ENCODE results near the gene GET4. TPM values are rescaled to one million over a fixed set of nuclear protein-coding genes. Genes with fewer than 3 reads are reported as not detected.

GET4 gene
- total RNA-seq, 1 donor from 2014 or later: 17.2 TPM

DNA sequence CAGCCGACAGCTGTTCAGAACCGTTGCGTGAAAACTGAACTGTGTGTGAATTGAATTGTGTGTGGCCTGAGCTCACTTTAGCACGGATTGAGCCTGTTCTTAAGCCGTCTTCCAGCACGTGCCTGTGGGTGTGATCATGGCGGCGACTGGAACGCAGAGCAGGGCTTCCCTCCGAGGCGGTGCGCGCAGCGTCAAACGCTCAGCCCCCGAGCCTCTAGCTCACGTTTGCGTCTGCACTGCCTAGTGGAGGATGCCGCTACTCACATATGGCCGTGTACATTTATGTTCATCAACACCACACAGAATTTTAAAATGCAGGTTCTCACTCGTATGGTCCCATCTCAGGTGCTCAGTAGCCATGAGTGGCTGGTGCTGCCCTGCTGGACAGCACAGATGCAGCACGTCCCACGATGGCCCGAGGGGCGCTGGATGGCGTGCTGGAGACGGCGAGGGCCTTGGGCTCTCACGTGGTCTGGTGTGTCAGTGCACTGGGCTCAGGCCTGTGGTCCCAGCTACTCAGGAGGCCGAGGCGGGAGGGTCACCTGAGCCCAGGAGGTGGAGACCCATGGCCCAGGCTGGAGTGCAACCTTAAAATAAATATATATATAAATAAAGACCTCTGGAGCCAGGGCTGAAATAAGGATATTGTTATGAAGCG, 22.1 kb upstream of the GET4 start:
- no peaks in the 10 kb centered on the region for H3K4me1 Mint-ChIP-seq
- no peak overlapping the region for H3K4me3 Mint-ChIP-seq
- Histone ChIP-seq H3K9ac (no peak overlapping the region), H4K20me1 (ENCODE audit: low read depth) (no peaks in the 10 kb centered on the region), H3K4me3 (no peak overlapping the region), H3K9me3 (ENCODE audit: low read depth) (no peaks in the 10 kb centered on the region), H3K36me3 (no peaks in the 10 kb centered on the region), H3K4me1 (no peaks in the 10 kb centered on the region), H2AFZ (replicated peaks) (no peak overlapping the region), H3K27ac (no peak overlapping the region), H3K4me2 (no peak overlapping the region), H3K27me3 (no peaks in the 10 kb centered on the region), H3K79me2 (ENCODE audit: low read depth) (peaks cover 3% of the 10 kb centered on the region), H3F3A (ENCODE audit: low read depth) (no peaks in the 10 kb centered on the region)
- no peak for DNase-seq (ENCODE audit: low spot score)
- TF ChIP-seq EZH2phosphoT487 (IDR thresholded peaks at IDR 0.05): no peak
- TF ChIP-seq, protein P1, sequence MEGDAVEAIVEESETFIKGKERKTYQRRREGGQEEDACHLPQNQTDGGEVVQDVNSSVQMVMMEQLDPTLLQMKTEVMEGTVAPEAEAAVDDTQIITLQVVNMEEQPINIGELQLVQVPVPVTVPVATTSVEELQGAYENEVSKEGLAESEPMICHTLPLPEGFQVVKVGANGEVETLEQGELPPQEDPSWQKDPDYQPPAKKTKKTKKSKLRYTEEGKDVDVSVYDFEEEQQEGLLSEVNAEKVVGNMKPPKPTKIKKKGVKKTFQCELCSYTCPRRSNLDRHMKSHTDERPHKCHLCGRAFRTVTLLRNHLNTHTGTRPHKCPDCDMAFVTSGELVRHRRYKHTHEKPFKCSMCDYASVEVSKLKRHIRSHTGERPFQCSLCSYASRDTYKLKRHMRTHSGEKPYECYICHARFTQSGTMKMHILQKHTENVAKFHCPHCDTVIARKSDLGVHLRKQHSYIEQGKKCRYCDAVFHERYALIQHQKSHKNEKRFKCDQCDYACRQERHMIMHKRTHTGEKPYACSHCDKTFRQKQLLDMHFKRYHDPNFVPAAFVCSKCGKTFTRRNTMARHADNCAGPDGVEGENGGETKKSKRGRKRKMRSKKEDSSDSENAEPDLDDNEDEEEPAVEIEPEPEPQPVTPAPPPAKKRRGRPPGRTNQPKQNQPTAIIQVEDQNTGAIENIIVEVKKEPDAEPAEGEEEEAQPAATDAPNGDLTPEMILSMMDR (IDR thresholded peaks at IDR 0.05): no peak
- TF ChIP-seq EZH2 (IDR thresholded peaks at IDR 0.05): no peak
- H3K27ac Mint-ChIP-seq: no peak overlapping the region
- peaks cover 29% of the 10 kb centered on the region for H3K36me3 Mint-ChIP-seq
- H3K9me3 Mint-ChIP-seq: no peaks in the 10 kb centered on the region
- H3K27me3 Mint-ChIP-seq (ENCODE audit: insufficient read depth, low read depth): peaks cover 1% of the 10 kb centered on the region

DNA sequence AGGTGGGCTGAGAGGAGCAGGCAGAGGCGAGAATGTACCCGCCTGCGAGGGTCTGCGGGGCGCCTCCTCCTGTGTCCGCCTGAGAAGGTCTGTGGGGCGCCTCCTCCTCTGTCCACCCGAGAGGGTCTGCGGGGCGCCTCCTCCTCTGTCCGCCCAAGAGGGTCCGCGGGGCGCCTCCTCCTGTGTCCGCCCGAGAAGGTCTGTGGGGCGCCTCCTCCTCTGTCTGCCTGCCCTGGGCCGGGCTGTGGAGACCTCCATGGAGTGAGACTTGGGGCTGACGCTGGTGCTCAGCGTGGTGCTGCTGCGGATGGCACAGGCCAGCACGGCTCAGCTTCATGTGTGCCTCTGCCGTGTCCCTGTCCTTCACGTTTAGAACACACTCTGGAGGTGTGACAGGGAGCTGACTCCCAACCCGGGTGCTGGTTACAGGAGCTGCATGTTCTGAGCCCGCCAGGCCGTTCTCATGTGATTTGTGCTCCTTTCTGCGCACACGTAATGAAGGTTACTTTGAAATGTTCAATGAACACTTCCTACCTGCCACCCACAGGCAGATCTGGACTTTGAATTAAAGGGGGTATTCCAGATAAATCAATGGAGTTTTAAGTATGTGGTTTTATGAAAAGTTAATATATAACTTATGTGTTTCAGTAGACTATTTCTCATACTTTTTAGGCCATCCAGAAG, 20.5 kb upstream of the GET4 start:
- no peaks in the 10 kb centered on the region for H3K4me1 ChIP-seq
- H3K27me3 Mint-ChIP-seq (ENCODE audit: insufficient read depth, low read depth): peaks cover 3% of the 10 kb centered on the region
- H3F3A ChIP-seq (ENCODE audit: low read depth): no peaks in the 10 kb centered on the region
- no peaks in the 10 kb centered on the region for H3K9me3 ChIP-seq (ENCODE audit: low read depth)
- H3K4me2 ChIP-seq: no peak overlapping the region
- no peaks in the 10 kb centered on the region for H3K36me3 ChIP-seq
- H3K36me3 Mint-ChIP-seq: peaks cover 32% of the 10 kb centered on the region
- H3K27ac Mint-ChIP-seq: no peak overlapping the region
- peaks cover 6% of the 10 kb centered on the region for H4K20me1 ChIP-seq (ENCODE audit: low read depth)
- DNase-seq (ENCODE audit: low spot score): no peak
- H3K4me1 Mint-ChIP-seq: no peaks in the 10 kb centered on the region
- no peaks in the 10 kb centered on the region for H3K79me2 ChIP-seq (ENCODE audit: low read depth)
- H3K27me3 ChIP-seq: no peaks in the 10 kb centered on the region
- H3K4me3 ChIP-seq: no peak overlapping the region
- H3K9me3 Mint-ChIP-seq: no peaks in the 10 kb centered on the region
- H3K4me3 Mint-ChIP-seq: no peak overlapping the region
- H3K27ac ChIP-seq: no peak overlapping the region
- TF ChIP-seq EZH2phosphoT487 (IDR thresholded peaks at IDR 0.05) (no peak), EZH2 (IDR thresholded peaks at IDR 0.05) (no peak)
- TF ChIP-seq, protein P1 (IDR thresholded peaks at IDR 0.05): no peak
- H3K9ac ChIP-seq: no peak overlapping the region
- no peak overlapping the region for H2AFZ ChIP-seq (replicated peaks)

DNA sequence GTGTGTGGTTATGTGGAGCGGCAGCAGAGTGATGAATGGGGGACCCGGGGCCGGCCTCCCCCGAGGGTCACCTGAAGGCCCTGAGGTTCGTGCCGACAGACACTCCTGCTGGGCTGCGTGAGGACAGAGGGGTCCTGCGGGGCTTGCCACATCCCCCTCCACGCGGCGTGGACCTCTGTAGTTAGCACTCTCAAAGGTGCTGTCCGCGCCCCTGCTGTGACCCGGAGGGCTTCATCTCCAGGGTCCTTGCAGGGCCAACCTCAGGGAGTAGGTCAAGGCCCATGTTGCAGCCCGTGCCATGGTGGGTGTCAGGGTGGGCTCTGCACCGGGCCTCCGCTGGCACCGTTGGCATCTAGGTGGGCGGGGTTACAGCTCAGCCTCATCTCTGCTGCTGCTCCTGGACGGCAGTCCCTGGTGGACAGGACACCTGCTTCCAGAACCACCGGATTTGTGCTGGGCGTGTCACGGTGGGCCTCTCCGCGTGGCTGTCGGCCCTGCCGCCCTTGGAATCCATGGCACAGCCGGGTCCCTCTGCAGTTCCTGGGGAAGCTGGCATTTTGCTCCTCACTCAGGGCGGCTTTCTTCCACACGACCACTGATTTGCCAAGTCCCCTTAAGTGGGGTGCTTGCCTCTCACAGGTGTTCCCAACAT, 19.8 kb upstream of the GET4 start:
- Histone ChIP-seq H3K9me3 (ENCODE audit: low read depth) (no peaks in the 10 kb centered on the region), H3K27me3 (no peaks in the 10 kb centered on the region), H3K4me3 (no peak overlapping the region), H2AFZ (replicated peaks) (no peak overlapping the region), H3K36me3 (no peaks in the 10 kb centered on the region), H3F3A (ENCODE audit: low read depth) (no peaks in the 10 kb centered on the region), H4K20me1 (ENCODE audit: low read depth) (peaks cover 6% of the 10 kb centered on the region), H3K9ac (no peak overlapping the region), H3K79me2 (ENCODE audit: low read depth) (no peaks in the 10 kb centered on the region), H3K4me1 (no peaks in the 10 kb centered on the region), H3K4me2 (no peak overlapping the region), H3K27ac (no peak overlapping the region)
- H3K4me1 Mint-ChIP-seq: no peaks in the 10 kb centered on the region
- peaks cover 3% of the 10 kb centered on the region for H3K27me3 Mint-ChIP-seq (ENCODE audit: insufficient read depth, low read depth)
- H3K4me3 Mint-ChIP-seq: no peak overlapping the region
- no peaks in the 10 kb centered on the region for H3K9me3 Mint-ChIP-seq
- TF ChIP-seq, protein P1 (IDR thresholded peaks at IDR 0.05): no peak
- TF ChIP-seq EZH2phosphoT487 (IDR thresholded peaks at IDR 0.05) (no peak), EZH2 (IDR thresholded peaks at IDR 0.05) (no peak)
- peaks cover 38% of the 10 kb centered on the region for H3K36me3 Mint-ChIP-seq
- H3K27ac Mint-ChIP-seq: no peak overlapping the region
- DNase-seq (ENCODE audit: low spot score): no peak
